Gastroesophageal sphincter (tissue), 3 donors: Measurements from ENCODE around the gene CHD6.

ENCODE experiments used
- CTCF ChIP-seq, 4 experiments: fragments of 200-600 bp in 2 of 4; fragments of 450-650 bp in 2 of 4; sonication (generic) in 1 of 4; IDR thresholded peaks; one replicate each; pipeline ENCODE4 v1.5.1; 2017 to 2019; ENCODE audit warnings: antibody characterized with exemption in 4 of 4, mild to moderate bottlenecking in 2 of 4, moderate library complexity in 2 of 4
- POLR2A ChIP-seq, 2 donors: fragments of 450-650 bp; IDR thresholded peaks; one replicate each; pipeline ENCODE4 v1.6.1; 2017; ENCODE audit warnings: antibody characterized with exemption in 2 of 2, mild to moderate bottlenecking in 2 of 2, moderate library complexity in 1 of 2

GRCh38 chr20:41572010-41572572 is 46.1 kb downstream of the CHD6 start:
- TF ChIP-seq POLR2A (IDR thresholded peaks at IDR 0.05) (no peak), CTCF (IDR thresholded peaks at IDR 0.05) (no peak)
